D721Med (cell line): Measurements from ENCODE around the gene INSIG1.

Experiments used
- DNase-seq: peaks from one replicate; pipeline ENCODE4 v3.0.0; 2011; ENCODE audit warnings: low spot score; ENCODE audit not compliant: insufficient read length
- FAIRE-seq: peaks from 2 replicates; lab custom pipeline; 2011; peaks lifted over from hg19 to GRCh38; lab: Jason Lieb, UNC
- CTCF ChIP-seq: IDR thresholded peaks from 2 replicates; pipeline ENCODE4 v1.5.1; 2012; ENCODE audit warnings: mild to moderate bottlenecking, control low read depth; ENCODE audit not compliant: insufficient read depth; ENCODE audit errors: missing control alignments

Gene INSIG1

GRCh38 chr7:155279787-155280445 lies 17.8 kb upstream of the INSIG1 start:
- no peak for DNase-seq
- no peak for TF ChIP-seq CTCF

GRCh38 chr7:155280446-155281397 lies 17.0 kb upstream of the INSIG1 start:
- no peak for TF ChIP-seq CTCF
- FAIRE-seq (no peak), DNase-seq (no peak)

More at GRCh38 chr7:155279787-155280445, 17.8 kb upstream of the INSIG1 start:
- no peak for FAIRE-seq

GRCh38 chr7:155281398-155281969 lies 16.2 kb upstream of the INSIG1 start:
- no peak for FAIRE-seq
- no peak for TF ChIP-seq CTCF
- DNase-seq = no peak

GRCh38 chr7:155282671-155283070 lies 15.0 kb upstream of the INSIG1 start:
- no peak for FAIRE-seq
- DNase-seq = no peak
- no peak for TF ChIP-seq CTCF

GRCh38 chr7:155283565-155284194 lies 14.0 kb upstream of the INSIG1 start:
- TF ChIP-seq CTCF = no peak
- FAIRE-seq (no peak), DNase-seq (no peak)

GRCh38 chr7:155284496-155285274 lies 13.0 kb upstream of the INSIG1 start:
- FAIRE-seq (no peak), DNase-seq (no peak)
- TF ChIP-seq CTCF = no peak
